GM19463 (cell line): ENCODE results near the gene TMEM202.
A peak's percentile ranks its signal among the peaks of the same experiment; 100 is the strongest.
"Not testable (repeated sequence)": the region's sequence is repeated elsewhere in the genome, so short reads cannot be mapped to it uniquely, and the experiment has no call there.

Experiments used
- ATAC-seq: cut with Tn5 transposase; IDR thresholded peaks from one replicate; pipeline ENCODE4 v1.9.1; 2021; ENCODE audit warnings: mild to moderate bottlenecking, moderate library complexity; ENCODE audit not compliant: unreplicated experiment

TMEM202 gene, protein sequence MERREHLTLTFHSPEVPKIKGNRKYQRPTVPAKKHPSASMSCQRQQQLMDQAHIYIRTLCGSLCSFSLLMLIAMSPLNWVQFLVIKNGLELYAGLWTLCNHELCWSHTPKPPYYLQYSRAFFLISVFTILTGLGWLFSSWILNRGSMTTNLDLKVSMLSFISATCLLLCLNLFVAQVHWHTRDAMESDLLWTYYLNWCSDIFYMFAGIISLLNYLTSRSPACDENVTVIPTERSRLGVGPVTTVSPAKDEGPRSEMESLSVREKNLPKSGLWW

DNA sequence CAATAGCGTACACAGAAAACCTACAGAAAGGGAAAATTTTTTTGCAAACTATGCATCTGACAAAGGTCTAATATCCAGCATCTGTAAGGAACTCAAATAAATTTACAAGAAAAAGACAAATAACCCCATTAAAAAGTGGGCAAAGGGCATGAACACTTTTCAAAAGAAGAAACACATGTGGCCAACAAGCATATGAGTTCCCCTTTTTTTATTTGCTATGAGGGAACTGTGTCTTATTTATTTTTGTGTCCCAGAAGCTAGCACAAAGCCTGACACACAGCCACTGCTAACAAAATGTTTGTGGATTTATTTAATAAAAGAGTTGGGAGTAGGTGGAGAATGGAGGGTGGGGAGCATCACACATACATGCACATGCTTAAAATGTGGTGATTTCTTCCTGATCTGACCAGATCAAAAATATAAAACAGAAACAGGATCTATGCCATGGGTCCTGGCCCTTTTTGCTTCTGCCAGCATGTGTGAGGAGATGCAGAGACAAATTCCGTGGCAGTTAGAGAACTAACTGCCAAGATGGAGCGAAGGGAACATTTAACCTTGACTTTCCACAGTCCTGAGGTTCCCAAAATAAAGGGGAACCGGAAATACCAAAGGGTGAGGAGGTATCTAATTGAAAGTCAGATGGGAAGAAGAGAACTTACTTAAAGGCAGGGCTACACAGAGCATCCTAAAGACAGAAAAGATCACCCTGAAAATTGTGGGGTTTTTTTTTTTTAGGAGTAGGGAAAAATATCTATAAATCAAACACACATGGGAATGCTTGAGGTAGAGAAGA lies at the start of gene TMEM202:
Gene TMEM202 (plus strand): TSS at position 510 of the 793 bp plus-strand sequence. CDS start 22 bp downstream, at position 532.
- ATAC-seq: no peak

DNA sequence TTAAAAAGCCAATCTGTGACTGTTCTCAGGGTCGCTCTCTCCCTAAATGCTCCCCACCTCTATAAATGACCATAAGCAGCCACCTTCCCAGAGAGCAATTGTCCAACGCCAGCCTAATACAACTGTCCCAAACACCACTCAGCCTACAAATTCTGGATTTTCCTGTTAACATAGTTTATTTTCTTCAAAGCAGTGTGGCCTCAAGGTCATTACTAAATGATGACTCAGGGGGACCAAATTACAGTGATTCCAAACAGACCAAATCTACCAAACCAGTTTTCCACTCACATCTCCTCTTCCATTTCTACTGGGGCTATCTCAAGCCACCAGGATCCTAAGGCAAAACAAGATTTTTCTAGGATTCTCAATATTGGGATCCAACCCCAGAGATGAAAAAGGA lies 44.8 kb upstream of the TMEM202 start:
- ATAC-seq: no peak

DNA sequence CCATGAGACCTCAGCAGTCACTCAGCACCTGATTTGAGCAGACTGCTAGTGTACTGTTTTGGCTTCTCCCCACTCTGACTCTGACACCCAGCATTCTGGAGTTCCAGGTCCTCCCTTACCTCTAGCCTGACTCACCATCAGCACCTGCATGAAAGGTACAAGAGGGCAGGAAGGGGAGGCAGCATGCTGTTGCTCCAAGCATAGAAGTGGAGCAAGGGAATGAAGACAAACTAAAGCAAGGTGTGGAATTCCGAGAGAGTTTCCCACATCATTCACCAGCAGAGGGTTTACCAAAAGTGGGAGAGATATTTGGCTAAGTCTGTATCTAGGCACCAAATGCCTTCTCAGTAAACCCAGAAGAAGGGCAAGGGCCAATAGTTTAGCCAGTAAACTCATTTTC lies 43.6 kb upstream of the TMEM202 start:
- ATAC-seq: no peak

DNA sequence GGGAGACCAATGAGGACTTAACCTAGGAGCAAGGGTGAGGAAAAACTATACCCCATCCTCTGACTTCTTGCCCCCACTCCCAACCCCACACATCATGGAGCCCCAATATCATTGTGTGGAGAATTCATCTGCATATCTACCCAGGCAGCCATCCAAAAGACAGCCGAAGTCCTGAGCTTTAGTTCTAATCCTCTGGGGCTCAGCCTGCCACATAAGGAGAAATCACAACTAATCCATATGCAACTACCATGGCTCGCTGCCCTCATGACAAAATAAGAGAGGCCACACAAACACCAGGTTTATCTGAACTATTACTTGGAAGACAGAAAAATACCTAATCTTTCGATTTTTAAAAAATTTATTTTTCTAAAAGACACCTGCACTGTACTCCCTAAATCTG lies 40.0 kb upstream of the TMEM202 start:
- ATAC-seq: no peak

DNA sequence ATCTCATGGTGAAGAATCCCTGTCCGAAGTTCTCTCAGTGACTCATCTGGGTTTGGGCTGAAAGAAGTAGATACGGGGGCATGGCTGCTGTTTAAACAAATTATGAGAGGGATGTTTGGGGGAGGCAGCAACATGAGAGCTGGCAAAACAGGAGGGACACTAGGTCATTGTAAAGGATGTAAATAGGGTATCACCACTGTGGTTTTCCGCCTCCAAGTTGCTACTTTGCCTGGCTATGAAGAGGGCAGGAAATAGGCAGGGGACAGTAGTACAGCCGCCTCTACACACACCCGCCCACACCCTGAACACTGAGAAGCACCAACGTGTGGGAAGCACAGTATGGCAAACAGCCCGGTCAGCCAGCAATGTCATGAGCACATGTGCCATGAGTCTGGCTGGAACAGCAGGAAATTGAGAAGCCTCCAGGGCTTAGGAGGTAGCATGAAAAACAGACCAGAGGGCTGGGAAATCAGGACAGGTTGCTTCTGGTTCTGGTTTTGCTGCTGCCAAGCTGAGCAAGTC lies 39.4 kb upstream of the TMEM202 start:
- no peak for ATAC-seq

DNA sequence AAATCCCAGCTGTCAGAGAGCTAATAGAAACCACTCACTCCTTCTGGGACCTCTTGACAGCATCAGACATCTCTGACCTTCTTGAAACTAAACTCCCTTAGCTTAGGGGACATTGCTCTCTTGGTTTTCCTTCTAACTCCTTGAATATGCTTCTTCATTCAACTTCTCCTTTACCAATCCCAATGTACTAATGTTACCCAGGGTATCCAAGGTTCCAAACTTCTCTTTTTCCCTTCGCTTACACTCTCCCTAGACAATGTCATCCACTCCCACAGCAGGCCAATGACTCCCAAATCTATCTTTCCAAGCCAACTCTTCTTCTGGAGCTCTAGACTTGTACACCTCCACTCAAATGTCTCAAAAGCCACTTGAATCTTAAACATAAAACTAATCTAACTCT lies 36.9 kb upstream of the TMEM202 start:
- no peak for ATAC-seq

DNA sequence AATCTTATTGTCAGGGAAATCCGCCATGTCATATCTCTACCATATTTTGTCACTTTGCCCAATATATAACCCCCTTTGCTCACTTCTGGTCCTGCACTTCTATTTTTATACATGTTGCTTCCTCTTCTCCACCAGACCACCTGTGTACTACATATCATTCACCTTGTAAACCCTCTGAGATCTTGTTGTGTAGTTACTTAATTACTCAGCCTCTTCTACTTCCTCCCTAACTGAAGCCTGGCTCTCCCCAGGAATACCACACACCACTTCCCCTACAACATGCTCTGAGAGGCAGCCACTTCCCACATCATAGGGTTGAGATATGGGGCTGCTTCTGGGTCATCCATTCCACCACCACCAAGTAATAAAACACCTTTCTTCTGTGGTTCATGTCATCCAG lies 32.3 kb upstream of the TMEM202 start:
- peak; percentile 85 for ATAC-seq

DNA sequence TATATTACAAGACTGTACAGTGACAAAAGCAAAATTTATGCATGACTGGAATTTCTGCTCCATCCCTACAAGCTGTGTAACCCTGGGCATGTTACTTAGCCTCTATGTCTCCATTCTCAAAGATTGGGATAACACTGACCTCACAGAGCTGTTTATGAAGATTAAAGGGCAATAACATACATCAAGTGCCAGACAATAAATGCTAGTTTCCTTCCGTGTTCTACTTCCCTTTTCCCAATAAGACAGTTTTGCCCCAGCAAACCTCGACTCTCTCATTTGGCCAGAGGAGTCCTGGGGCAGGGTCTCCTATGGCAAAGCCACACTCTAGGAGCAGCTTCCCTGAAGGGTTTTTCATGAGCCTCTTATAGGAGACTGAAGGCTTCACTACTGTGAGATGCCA lies 29.8 kb upstream of the TMEM202 start:
- no peak for ATAC-seq

DNA sequence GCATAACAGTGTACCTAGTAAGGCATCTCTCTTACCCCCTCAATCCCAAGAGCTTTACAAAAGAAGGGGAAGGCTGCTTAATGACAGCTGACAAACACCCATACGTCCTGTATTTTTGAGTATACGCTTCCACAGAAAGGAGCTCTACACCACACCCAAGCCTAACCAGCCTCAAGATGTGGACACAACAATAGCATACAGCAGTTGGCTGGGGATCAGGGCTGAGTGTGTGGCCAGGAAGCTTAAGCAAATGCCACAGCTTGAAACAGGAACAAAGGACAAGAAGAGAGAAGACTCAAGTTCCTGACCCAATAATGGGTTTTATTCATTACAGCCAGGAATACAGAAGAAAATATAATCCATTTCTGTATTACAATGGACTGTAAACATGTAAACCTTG lies 29.2 kb upstream of the TMEM202 start:
- ATAC-seq: no peak

DNA sequence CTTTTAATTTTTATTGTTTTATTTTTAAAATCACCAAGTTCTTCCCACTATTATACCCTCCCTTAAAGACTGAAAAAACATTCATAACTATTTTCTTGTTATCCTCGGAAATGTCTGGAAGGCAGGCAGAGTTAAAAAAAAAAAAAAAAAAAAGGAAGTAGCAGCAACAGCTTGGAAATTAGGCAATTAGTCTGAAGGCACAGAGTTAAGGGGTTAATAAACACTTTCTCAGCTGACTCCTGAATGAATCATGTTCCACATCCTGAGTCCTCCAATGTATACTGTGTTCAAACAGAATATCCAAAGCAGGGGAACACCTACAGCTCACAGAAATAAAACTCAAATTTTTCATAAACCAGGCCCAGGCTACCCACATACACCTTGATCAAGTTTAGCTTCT lies 28.1 kb upstream of the TMEM202 start:
- ATAC-seq: no peak

DNA sequence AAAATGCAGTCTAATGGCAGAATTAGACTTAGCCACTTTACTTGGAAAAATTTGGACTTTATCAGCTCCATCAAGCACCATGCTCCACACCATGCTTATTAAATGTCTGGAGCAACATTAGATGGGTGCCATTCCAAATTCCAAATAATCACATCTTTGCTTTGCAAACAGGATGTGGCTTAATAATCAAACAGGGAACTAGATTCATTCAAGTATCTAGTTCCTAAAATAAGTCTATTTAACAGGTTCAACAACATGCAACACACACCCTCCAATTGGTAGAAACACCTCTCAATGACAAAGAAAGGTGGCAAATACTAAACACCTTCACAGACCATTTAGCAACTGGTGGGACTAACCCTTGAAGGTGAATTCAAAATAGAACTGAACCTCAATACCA lies 25.7 kb upstream of the TMEM202 start:
- no peak for ATAC-seq

DNA sequence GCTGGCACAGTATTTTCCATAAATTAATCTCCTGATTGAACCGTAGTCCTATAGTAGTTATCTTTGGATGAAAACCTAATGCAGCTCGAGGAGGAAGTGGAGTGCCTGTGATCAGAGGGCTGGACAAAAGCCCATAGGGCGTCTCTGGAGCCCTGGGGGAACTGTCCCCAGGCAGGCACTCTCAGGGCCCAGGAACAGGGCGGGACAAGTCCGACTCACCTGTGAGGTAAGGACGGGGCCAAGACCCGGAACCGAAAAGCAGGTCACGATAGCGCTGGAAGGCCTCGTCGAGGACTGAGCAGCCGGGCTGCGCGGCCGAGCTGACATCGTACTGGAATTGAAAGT lies 22.6 kb upstream of the TMEM202 start:
- ATAC-seq: peak; percentile 35

DNA sequence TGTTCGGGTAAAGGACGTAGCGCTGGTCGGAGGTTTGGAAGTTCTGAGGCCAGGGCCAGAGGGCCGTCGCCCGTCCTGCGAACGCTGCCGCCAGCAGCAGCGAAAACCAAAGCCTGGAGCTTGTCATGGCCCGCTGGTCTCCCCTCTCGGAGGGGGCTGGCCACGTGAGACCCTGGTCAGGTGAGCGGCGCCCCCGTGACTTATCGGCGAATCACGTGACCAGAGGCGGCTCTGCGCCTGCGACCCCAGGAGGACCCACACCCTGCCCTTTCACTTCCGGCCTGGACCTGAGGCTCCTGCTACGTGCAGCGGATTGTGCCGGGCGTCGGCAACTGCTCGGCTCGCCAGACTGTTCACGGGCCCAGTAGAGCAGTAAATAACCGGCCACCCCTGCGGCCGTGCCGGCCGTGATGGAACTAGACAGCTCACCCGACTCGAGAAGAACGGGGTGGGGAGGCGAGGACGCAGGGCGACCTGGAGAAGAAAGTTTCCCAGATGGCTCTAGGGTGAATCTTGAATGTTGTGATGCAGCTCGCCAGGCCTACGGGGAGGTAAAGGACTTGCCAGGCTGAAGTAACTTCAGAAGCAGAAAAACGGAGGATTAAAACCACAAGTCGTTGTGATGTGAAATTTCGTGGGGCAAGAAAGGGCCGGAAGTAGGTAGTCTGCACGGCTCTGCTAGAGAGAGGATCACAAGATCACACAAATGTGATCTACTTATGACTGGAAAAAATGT lies 22.1 kb upstream of the TMEM202 start, which contains the start of gene HEXA:
Gene HEXA (minus strand): TSS at position 169 of the 736 bp plus-strand sequence. CDS start 42 bp downstream, at position 127.
- peak; percentile 88 for ATAC-seq

DNA sequence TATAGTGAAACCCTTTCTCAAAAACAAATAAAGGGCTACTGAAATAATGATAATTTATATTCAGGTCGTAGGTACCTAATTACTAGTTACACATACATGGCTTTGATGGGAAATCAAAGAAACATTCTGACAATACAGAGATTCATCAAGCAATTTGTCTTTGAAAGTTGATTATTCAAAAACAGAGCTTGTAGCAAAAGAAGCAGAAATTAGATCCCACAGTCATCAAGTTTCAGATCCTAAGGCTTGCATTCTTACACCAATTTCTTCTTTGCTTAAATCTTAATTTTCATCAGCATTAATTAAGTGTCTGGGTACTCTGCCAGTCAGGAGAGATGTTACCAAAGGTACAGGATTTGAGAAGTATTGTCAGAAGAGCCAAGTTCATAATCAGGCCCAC lies 20.8 kb upstream of the TMEM202 start:
- ATAC-seq: no peak

DNA sequence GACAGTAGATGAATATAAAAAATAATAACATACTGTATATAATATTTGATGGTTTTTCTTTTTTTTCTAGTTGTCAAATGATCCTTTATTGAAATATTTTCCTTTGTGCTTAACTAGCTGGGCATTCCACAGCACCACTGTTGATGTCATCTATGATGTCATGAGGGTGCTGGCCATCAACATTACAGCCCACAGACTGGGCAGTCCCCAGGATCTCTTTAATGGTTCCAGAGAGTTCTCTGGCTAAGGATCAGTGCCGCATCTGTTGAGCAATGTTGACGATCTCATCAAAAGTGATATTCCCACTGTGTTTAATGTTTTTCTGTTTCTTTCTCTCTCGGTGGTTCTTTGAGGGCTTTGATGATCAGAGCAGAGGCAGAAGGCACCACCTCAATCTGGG lies 19.0 kb upstream of the TMEM202 start:
- not testable (repeated sequence) for ATAC-seq

DNA sequence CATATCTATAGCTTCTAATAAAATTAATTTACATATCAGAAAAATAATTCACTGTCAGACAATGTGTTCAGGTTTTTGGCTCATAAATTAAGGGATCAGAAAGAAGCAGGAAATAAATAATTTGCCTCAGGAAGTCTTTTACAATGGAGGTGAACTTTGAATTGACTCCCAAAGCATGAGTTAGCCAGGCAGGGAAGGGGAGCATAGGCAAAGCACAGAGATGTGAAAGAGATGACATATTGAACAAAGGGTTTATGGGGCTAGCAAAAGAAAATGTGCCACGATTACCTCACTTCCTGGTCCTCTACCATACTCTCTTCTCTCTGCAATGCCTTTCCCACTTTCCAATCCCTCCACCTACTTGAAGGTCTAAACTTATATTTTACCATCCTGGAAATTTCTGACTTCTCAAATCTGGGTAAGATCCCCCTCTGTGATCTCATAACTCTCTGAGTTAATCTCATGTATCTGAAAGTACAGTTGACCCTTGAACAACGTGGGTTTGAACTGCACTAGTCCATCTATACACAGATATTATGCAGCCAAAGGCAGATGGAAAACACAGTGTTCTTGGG lies 18.2 kb upstream of the TMEM202 start:
- no peak for ATAC-seq

DNA sequence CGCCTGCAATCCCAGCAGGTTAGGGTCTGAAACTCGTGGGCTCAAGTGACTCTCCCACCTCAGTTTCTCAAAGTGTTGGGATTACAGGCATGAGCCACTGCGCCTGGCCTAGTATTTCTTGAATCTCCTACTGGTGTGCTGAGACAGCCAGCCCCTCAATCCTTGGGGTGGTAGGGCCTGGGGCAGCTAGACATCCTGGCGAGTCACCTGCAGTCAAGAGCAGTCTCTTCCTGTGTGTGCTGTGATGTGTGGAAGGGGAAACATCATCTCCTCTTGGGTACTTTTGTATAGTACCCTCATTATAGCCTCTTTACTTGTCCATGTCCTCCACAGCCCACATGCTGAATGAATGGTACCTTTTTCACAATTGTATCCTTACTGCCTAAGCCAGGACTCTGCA lies 17.4 kb upstream of the TMEM202 start:
- no peak for ATAC-seq

DNA sequence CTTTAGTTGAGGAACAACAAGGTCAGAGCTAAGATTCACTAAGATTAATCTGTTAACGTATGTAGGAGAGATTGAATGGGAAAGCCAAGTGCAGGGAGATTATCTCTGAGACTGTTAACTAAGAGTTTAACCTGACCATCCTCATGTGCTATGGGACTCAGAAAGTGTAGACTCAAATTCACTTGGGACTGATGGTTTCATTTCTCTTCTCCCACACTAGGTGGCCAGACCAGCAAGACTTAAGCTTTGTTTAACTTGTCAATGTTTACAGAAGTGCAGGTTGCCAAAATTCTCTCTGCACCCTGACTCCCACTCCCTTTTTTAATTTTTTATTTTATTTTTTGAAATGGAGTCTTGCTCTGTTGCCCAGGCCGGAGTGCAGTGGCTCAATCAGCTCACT lies 16.0 kb upstream of the TMEM202 start:
- ATAC-seq: no peak

DNA sequence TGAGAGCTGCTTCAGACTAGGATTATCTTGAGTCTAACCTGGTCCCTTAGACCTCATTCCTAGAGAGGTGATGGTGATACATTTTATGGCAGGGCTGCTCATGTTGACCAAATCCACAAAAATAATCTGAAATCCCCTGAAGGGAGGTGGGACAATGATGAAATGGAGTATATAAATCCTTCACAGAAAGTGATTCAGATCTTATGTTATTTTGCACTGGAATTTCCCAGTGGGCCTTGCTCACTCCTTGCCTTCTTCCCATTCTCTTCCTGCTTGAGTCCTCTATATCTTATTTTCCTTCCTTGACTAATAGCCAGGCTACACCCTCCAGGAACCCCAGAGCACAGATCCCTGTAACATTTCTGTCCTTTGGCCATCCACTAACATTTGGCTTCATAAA lies 10.4 kb upstream of the TMEM202 start:
- ATAC-seq: no peak

DNA sequence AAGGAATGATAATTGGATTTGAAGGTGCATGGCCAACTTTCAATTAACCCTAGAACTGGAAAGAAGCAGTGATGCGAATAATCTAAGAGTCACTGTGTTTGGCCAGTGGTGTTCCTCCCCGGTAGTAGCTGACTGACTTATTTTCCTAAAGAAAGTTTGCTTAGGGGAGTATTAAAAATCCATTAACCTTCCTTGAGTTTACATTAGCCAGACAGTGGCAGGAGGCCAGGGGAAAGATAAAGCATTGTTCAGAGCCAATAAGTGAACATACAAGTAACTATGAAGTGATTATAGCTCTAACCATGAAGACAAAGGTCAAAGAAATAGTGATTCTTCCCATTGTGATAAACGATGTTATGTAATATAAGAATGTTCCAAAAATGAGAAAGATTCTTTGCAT lies 8.9 kb upstream of the TMEM202 start:
- no peak for ATAC-seq

DNA sequence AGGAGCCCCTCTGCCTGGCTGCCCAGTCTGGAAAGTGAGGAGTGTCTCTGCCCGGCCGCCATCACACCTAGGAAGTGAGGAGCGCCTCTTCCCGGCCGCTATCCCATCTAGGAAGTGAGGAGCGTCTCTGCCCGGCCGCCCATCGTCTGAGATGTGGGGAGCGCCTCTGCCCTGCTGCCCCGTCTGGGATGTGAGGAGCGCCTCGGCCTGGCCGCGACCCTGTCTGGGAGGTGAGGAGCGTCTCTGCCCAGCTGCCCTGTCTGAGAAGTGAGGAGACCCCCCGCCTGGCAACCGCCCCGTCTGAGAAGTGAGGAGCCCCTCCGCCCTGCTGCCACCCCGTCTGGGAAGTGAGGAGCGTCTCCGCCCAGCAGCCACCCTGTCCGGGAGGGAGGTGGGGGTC lies 1.8 kb upstream of the TMEM202 start:
- not testable (repeated sequence) for ATAC-seq
